ENCODE measurements around the gene COQ8B.

Gene COQ8B

GRCh38 chr19:40690050-40690692 lies 26.5 kb downstream of the COQ8B start, which contains the start of gene NUMBL:
NUMBL (minus strand) TSS chr19:40690651; CDS start chr19:40690483, 168 bp downstream.
- no peak for DNase-seq

GRCh38 chr19:40689339-40690049 lies 27.2 kb downstream of the COQ8B start:
- DNase-seq, result peak; percentile 45

GRCh38 chr19:40688987-40689338 lies 27.7 kb downstream of the COQ8B start:
- DNase-seq, result no peak

GRCh38 chr19:40688309-40688708 lies 28.4 kb downstream of the COQ8B start:
- DNase-seq, result no peak

- no peak for DNase-seq
These were observed 29.1 kb downstream of the COQ8B start for GRCh38 chr19:40687525-40688016.

GRCh38 chr19:40686882-40687524 lies 29.7 kb downstream of the COQ8B start:
- DNase-seq, result no peak

- no peak for DNase-seq
These were observed 31.1 kb downstream of the COQ8B start for GRCh38 chr19:40685563-40685962.

- DNase-seq, result no peak
These were observed 31.6 kb downstream of the COQ8B start for GRCh38 chr19:40685016-40685526.

- no peak for DNase-seq
These were observed 32.4 kb downstream of the COQ8B start for GRCh38 chr19:40684280-40684679.

GRCh38 chr19:40683437-40683836 lies 33.2 kb downstream of the COQ8B start:
- no peak for DNase-seq

GRCh38 chr19:40682431-40682964 lies 34.2 kb downstream of the COQ8B start:
- no peak for DNase-seq

GRCh38 chr19:40681039-40681438 lies 35.6 kb downstream of the COQ8B start:
- DNase-seq, result no peak

GRCh38 chr19:40677156-40677555 lies 39.5 kb downstream of the COQ8B start:
- DNase-seq, result no peak

GRCh38 chr19:40674291-40674690 lies 42.4 kb downstream of the COQ8B start:
- DNase-seq, result no peak

GRCh38 chr19:40673397-40673796 lies 43.3 kb downstream of the COQ8B start:
- DNase-seq, result no peak

GRCh38 chr19:40672573-40673299 lies 44.0 kb downstream of the COQ8B start:
- DNase-seq, result no peak

- DNase-seq, result no peak
These were observed 44.6 kb downstream of the COQ8B start for GRCh38 chr19:40672038-40672437.

- no peak for DNase-seq
These were observed 45.3 kb downstream of the COQ8B start for GRCh38 chr19:40671404-40671803.

- no peak for DNase-seq
These were observed 47.6 kb downstream of the COQ8B start for GRCh38 chr19:40668991-40669614.

GRCh38 chr19:40667602-40668001 lies 49.1 kb downstream of the COQ8B start:
- DNase-seq, result no peak

- no peak for DNase-seq
These were observed 49.8 kb downstream of the COQ8B start for GRCh38 chr19:40666803-40667438.
